Transverse colon (tissue), 4 donors: ENCODE measurements around the gene SEC24C. TPM values are rescaled to one million over a fixed set of nuclear protein-coding genes. Genes with fewer than 3 reads are reported as not detected.
"Not testable (repeated sequence)": the region's sequence is repeated elsewhere in the genome, so short reads cannot be mapped to it uniquely, and the experiment has no call there.

Experiments used
- DNase-seq: peaks from one replicate; pipeline ENCODE4 v3.0.0-alpha.2; 2019
- H3K27ac ChIP-seq, 4 donors: fragments of 200-600 bp; sonication (generic); 2 replicates each; pipeline ENCODE4 v1.5.1; 2016 to 2018; ENCODE audit warnings: inconsistent platforms in 4 of 4
- H3K27me3 ChIP-seq: fragments of 200-600 bp; sonication (generic); 2 replicates; pipeline ENCODE4 v1.5.1; 2017; ENCODE audit warnings: inconsistent platforms
- H3K36me3 ChIP-seq, 4 donors: fragments of 200-600 bp; sonication (generic); 2 replicates each; pipeline ENCODE4 v1.5.1; 2017 to 2019; ENCODE audit warnings: inconsistent platforms in 4 of 4
- H3K4me1 ChIP-seq, 4 donors: fragments of 200-600 bp; sonication (generic); 2 replicates each; pipeline ENCODE4 v1.5.1; 2017 to 2020; ENCODE audit warnings: inconsistent platforms in 4 of 4
- H3K4me3 ChIP-seq, 4 donors: fragments of 200-600 bp; sonication (generic); 1 replicate in 1 of 4; 2 replicates in 3 of 4; pipeline versions ENCODE4 v1.5.1 to v1.6.1; 2017 to 2019; ENCODE audit warnings: inconsistent platforms in 4 of 4
- H3K9me3 ChIP-seq, 2 donors: fragments of 200-600 bp; sonication (generic); 2 replicates each; pipeline ENCODE4 v1.5.1; 2017 to 2019; ENCODE audit warnings: inconsistent platforms in 2 of 2
- EP300 ChIP-seq: sonication (generic); formaldehyde crosslinking; IDR thresholded peaks from one replicate; pipeline ENCODE4 v1.6.1; 2017; ENCODE audit warnings: antibody characterized with exemption, low read depth
- POLR2A ChIP-seq: fragments of 450-650 bp; IDR thresholded peaks from one replicate; pipeline ENCODE4 v1.6.1; 2016; ENCODE audit warnings: antibody characterized with exemption, mild to moderate bottlenecking, moderate library complexity
- POLR2AphosphoS5 ChIP-seq, 3 donors: sonication (generic); formaldehyde crosslinking; IDR thresholded peaks; one replicate each; pipeline ENCODE4 v1.6.1; 2016; ENCODE audit warnings: antibody characterized with exemption in 3 of 3
- WGBS, 2 donors: methylation state at CpG; one replicate each; pipeline ENCODE4 v1.1.5; 2018; ENCODE audit warnings: low coverage in 1 of 2; 5-methylcytosine and 5-hydroxymethylcytosine counted together
- in situ Hi-C, 4 donors: fragments of 200-750 bp; cut with MboI; loops; one replicate each; pipeline versions ENCODE4 v1.15.0 to v1.15.1; 2017; ENCODE audit warnings: low sequenced_read_pairs in 3 of 4, low pct_ligation_motif_present in 1 of 4, low pct_unique_long_range_greater_than_20kb in 1 of 4
- intact Hi-C: fragments of 100-400 bp; cut with DNase I; formaldehyde crosslinking; loops from one replicate; pipeline ENCODE4 v1.15.1; 2023; ENCODE audit warnings: low total_unique reads
- total RNA-seq, 4 donors: library from RNA; depleted of rRNA; stranded (reverse); fragments of >200 nt; gene quantifications; one replicate each; pipeline ENCODE4 v1.1.0, GENCODE V29; 2016
- TF ChIP-seq, protein P1 (sequence below), 5 experiments: fragments of 200-600 bp in 3 of 5; fragments of 450-650 bp in 2 of 5; sonication (generic) in 3 of 5; IDR thresholded peaks; 1 replicate in 2 of 5; 2 replicates in 3 of 5; pipeline ENCODE4 v1.5.1; 2016 to 2017; ENCODE audit warnings: antibody characterized with exemption in 5 of 5, inconsistent platforms in 3 of 5, mild to moderate bottlenecking in 2 of 5, moderate library complexity in 1 of 5

SEC24C gene
- total RNA-seq, 4 donors from 2014 or later = 46.7 to 104 (median 80.2) TPM

DNA sequence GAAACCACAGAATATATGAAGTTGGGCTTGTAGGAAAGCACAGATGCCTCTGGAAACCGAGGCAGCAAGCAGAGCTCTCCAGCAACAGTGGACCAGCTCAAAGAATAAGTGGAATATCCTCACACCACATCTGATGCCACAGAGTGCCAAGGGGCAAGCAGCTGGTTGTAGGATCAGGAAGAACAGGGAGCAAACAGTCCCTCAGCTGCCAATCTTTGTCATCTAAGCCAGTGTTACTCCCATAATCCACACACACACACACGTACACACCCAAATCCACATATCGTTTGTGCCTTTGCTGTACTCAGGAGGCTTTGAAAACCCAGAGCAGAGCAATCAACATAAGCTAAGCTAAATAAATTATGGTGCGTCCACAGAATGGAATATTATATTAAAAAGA is 20.7 kb upstream of the SEC24C start:
- WGBS, 2 donors = 78 to 90% methylated on average over 3 to 4 of the region's 4 CpGs
- no peaks in the 10 kb centered on the region for H3K9me3 ChIP-seq
- H3K27ac ChIP-seq = no peak overlapping the region
- no peaks in the 10 kb centered on the region for H3K27me3 ChIP-seq
- intact Hi-C loops = no loop called here
- no peak overlapping the region for H3K4me3 ChIP-seq
- H3K4me1 ChIP-seq = peaks cover 0 to 2% (median under 1%) of the 10 kb centered on the region in 4 donors
- in situ Hi-C loops = no loop called here
- DNase-seq = no peak
- TF ChIP-seq, protein P1, sequence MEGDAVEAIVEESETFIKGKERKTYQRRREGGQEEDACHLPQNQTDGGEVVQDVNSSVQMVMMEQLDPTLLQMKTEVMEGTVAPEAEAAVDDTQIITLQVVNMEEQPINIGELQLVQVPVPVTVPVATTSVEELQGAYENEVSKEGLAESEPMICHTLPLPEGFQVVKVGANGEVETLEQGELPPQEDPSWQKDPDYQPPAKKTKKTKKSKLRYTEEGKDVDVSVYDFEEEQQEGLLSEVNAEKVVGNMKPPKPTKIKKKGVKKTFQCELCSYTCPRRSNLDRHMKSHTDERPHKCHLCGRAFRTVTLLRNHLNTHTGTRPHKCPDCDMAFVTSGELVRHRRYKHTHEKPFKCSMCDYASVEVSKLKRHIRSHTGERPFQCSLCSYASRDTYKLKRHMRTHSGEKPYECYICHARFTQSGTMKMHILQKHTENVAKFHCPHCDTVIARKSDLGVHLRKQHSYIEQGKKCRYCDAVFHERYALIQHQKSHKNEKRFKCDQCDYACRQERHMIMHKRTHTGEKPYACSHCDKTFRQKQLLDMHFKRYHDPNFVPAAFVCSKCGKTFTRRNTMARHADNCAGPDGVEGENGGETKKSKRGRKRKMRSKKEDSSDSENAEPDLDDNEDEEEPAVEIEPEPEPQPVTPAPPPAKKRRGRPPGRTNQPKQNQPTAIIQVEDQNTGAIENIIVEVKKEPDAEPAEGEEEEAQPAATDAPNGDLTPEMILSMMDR (IDR thresholded peaks at IDR 0.05) = no peak
- TF ChIP-seq POLR2A (no peak), POLR2AphosphoS5 (IDR thresholded peaks at IDR 0.05) (no peak), EP300 (no peak)
- peaks cover 0 to 42% (median 18%) of the 10 kb centered on the region in 4 donors for H3K36me3 ChIP-seq

DNA sequence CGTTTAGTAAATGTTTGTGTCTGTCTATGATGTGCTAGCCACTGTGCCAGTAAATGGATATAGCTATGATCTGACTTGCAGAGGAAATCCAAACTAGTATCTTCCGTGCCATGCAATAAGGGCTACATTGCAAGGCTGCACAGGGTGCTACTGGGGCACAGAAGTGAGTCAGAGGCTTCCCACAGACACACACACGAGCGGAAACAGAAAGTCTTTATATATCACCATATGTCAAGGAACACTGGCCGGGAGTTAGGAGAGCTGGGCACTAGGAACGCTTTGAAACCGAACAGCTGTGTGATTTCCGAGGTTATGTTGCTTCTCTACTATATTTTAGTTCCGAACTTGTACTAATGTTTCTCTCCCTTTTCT is 14.4 kb upstream of the SEC24C start:
- 0 to 1% methylated on average over 6 to 9 of the region's 9 CpGs for WGBS, 2 donors
- H3K27me3 ChIP-seq, intact Hi-C loops, in situ Hi-C loops, H3K9me3 ChIP-seq, DNase-seq: not testable (repeated sequence)
- H3K27ac ChIP-seq = peak overlapping the region; percentile 89 to 95 (median 92)
- peak overlapping the region; percentile 31 to 85 (median 75) for H3K4me3 ChIP-seq
- peaks cover 0 to 15% (median 7%) of the 10 kb centered on the region in 4 donors for H3K36me3 ChIP-seq
- peaks cover 12 to 21% (median 18%) of the 10 kb centered on the region in 4 donors for H3K4me1 ChIP-seq

DNA sequence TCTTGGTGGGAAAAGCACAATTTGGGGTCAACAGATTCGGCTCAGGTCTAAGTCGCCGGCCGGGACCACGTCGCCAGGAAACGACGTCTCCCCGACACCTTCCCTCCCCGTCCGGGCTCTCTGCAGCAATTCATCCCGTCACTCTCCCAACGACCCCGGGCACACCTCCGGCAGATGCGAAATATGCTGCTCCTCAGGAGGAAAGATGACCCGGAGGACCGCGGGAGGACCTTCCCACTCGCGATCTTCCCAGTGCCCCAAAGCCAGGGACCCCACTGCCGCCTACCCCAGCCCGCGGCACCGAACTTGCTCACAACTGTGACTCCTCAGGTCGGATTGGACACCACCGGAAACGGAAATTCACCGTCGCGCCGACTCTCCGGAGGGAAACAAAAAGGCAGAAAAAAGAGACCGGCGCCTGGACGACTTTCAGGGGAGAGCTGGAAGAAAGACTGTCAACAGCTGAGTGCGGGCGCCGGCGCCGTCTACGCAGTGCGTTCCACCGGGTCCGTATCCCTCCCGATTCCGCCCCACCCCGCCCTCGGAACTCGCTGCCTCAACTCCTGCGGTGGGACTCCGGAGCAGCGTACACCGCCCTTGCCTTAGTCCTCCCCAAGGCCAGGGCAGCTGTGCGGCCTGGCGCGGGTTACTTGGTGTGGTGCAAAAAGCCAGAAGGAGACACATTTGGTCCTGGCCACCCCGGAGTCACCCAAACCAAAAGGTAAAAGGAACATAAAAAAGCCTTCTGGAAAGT is 13.8 kb upstream of the SEC24C start:
- Histone ChIP-seq H3K4me3 (peak overlapping the region; percentile 31 to 85 (median 75)), H3K27me3 (no peaks in the 10 kb centered on the region), H3K27ac (peak overlapping the region; percentile 89 to 95 (median 92)), H3K36me3 (peaks cover 0 to 13% (median 6%) of the 10 kb centered on the region in 4 donors), H3K4me1 (peaks cover 12 to 22% (median 18%) of the 10 kb centered on the region in 4 donors), H3K9me3 (no peaks in the 10 kb centered on the region)
- intact Hi-C loops = no loop called here
- peak; percentile 60 to 72 (median 71) for TF ChIP-seq POLR2AphosphoS5 (IDR thresholded peaks at IDR 0.05)
- TF ChIP-seq, protein P1 (IDR thresholded peaks at IDR 0.05) = no peak
- peak; percentile 65 for TF ChIP-seq POLR2A
- WGBS, 2 donors = 0% methylated on average over 5 to 47 of the region's 58 CpGs
- in situ Hi-C loops = no loop called here
- DNase-seq = peak; percentile 91

DNA sequence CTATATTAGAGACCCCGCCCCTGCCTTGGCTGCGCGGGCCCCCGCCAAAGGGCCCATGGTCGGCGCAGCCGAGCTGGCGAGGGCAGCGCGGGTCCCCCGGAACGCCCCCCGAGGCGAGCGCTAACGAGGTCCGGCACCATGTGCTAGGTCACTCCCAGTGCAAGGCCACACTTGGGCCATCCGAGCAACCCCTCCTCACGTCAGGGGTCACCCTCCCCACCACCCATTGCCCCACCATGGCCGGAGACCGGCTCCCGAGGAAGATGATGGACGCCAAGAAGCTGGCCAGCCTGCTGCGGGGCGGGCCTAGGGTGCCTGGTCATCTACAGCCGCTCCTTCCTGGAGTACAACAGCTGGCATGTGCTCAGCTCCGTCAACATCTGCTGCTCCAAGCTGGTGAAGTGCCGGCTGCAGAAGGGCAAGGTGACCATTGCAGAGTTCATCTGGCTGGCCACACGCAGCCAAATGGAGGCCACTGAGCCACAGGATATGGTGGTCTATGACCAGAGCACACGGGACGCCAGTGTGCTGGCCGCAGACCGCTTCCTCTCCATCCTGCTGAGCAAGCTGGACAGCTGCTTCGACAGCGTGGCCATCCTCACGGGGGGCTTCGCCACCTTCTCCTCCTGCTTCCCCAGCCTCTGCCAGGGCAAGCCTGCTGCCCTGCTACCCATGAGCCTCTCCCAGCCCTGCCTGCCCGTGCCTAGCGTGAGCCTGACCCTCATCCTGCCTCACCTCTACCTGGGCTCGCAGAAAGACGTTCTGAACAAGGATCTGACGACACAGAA is 12.4 kb upstream of the SEC24C start:
- Histone ChIP-seq H3K9me3 (no peaks in the 10 kb centered on the region), H3K4me1 (peaks cover 12 to 22% (median 18%) of the 10 kb centered on the region in 4 donors), H3K36me3 (peaks cover 0 to 8% (median 1%) of the 10 kb centered on the region in 4 donors), H3K27ac (peak overlapping the region in 1 of 4 donors; percentile 95), H3K4me3 (peak overlapping the region in 1 of 4 donors; percentile 76), H3K27me3 (no peaks in the 10 kb centered on the region)
- in situ Hi-C loops (no loop called here), intact Hi-C loops (no loop called here)
- TF ChIP-seq POLR2A = no peak
- no peak for TF ChIP-seq POLR2AphosphoS5 (IDR thresholded peaks at IDR 0.05)
- no peak for TF ChIP-seq EP300
- TF ChIP-seq, protein P1 (IDR thresholded peaks at IDR 0.05) = no peak
- DNase-seq = no peak
- WGBS, 2 donors = 94% methylated on average over 42 of the region's 42 CpGs; no CpG with 5 or more reads in 1 of the 2 donors
